ENCODE results near the gene ZNF69.
"Not testable (repeated sequence)": the region's sequence is repeated elsewhere in the genome, so short reads cannot be mapped to it uniquely, and the experiment has no call there.

GRCh38 chr19:11925651-11926187 is 38.1 kb downstream of the ZNF69 start:
- TF ChIP-seq CTCF, POLR2A (IDR thresholded peaks at IDR 0.05): not testable (repeated sequence)
